ENCODE data around the gene SHROOM2.

DNA sequence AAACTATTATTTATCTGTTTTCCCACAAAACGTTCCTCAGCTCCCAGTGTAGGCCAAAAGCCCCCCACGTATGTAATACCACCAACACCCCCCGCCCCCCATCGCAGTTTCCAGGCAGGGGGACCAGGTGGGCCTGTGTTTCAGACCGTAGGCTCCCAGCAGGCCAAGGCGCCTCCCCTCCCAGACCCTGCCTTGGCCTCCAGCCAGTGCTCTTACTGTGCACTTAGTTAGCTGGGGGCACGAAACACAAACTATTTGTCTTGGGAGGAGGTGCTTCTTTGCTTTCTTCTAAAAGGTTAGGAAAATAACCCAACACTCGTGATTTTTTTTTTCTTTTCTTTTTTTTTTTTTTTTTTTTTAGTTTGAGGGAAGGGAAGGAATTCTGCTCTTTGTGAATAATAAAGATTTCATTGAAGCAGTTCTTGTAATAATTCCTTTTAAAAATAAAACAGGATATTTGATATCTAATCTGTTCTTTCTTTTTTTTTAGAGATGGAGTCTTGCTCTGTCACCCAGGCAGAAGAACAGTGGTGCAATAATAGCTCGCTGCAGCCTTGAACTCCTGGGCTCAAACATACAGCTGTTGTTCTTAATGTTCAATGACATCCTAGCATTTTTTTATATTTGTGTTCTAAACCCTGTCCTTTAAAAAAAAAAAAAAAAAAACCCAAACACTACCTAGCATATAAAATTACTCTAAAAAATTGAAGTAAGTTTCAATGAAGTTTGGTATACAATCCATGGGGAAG is 98.0 kb downstream of the SHROOM2 start:
- TF ChIP-seq EP300 (IDR thresholded peaks at IDR 0.05; ENCODE audit: borderline replicate concordance) (no peak), CEBPB (IDR thresholded peaks at IDR 0.05) (no peak), YY1 (IDR thresholded peaks at IDR 0.05; ENCODE audit: low read depth) (no peak), RAD21 (IDR thresholded peaks at IDR 0.05; ENCODE audit: low read depth) (no peak)
- TF ChIP-seq, protein P1, sequence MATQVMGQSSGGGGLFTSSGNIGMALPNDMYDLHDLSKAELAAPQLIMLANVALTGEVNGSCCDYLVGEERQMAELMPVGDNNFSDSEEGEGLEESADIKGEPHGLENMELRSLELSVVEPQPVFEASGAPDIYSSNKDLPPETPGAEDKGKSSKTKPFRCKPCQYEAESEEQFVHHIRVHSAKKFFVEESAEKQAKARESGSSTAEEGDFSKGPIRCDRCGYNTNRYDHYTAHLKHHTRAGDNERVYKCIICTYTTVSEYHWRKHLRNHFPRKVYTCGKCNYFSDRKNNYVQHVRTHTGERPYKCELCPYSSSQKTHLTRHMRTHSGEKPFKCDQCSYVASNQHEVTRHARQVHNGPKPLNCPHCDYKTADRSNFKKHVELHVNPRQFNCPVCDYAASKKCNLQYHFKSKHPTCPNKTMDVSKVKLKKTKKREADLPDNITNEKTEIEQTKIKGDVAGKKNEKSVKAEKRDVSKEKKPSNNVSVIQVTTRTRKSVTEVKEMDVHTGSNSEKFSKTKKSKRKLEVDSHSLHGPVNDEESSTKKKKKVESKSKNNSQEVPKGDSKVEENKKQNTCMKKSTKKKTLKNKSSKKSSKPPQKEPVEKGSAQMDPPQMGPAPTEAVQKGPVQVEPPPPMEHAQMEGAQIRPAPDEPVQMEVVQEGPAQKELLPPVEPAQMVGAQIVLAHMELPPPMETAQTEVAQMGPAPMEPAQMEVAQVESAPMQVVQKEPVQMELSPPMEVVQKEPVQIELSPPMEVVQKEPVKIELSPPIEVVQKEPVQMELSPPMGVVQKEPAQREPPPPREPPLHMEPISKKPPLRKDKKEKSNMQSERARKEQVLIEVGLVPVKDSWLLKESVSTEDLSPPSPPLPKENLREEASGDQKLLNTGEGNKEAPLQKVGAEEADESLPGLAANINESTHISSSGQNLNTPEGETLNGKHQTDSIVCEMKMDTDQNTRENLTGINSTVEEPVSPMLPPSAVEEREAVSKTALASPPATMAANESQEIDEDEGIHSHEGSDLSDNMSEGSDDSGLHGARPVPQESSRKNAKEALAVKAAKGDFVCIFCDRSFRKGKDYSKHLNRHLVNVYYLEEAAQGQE (IDR thresholded peaks at IDR 0.05; ENCODE audit: low read depth), result no peak
